H1 (cell line): ENCODE data around the gene PCBP1. TPM values are rescaled to one million over a fixed set of nuclear protein-coding genes. Genes with fewer than 3 reads are reported as not detected.

Experiments
- CTCF ChIA-PET: fragments of 300-600 bp; sonication (Branson Sonifier 250); formaldehyde crosslinking; loops from one replicate; lab custom pipeline; 2021; ENCODE audit not compliant: partially characterized antibody; lab: Charles Lee
- POLR2A ChIA-PET: fragments of 300-600 bp; sonication (Branson Sonifier 250); formaldehyde crosslinking; loops from one replicate; lab custom pipeline; 2021; ENCODE audit warnings: inconsistent platforms; ENCODE audit not compliant: partially characterized antibody; lab: Charles Lee
- DNase-seq, 2 experiments: peaks; one replicate each; pipeline versions ENCODE4 v3.0.0 to v3.0.0-alpha.2; 2010 to 2022; ENCODE audit warnings: low spot score in 2 of 2, low read depth in 1 of 2, mixed read lengths in 1 of 2
- FAIRE-seq: peaks from 2 replicates; lab custom pipeline; 2011; peaks lifted over from hg19 to GRCh38; lab: Jason Lieb, UNC
- H2AFZ ChIP-seq: 2 replicates; pipeline ENCODE4 v1.8.1; 2012; ENCODE audit warnings: low read length, inconsistent platforms
- H2AK5ac ChIP-seq: 2 replicates; pipeline ENCODE4 v1.6.1; 2013; ENCODE audit warnings: low read depth, low read length
- H2BK120ac ChIP-seq: replicated peaks from 2 replicates; pipeline ENCODE3; 2013; ENCODE audit warnings: low read depth, low read length, inconsistent platforms
- H2BK12ac ChIP-seq: 2 replicates; pipeline ENCODE4 v1.6.1; 2013; ENCODE audit warnings: low read depth, low read length
- H2BK15ac ChIP-seq: 2 replicates; pipeline ENCODE4 v1.6.1; 2013; ENCODE audit warnings: low read length
- H2BK20ac ChIP-seq: 2 replicates; pipeline ENCODE4 v1.6.1; 2013; ENCODE audit warnings: low read length
- H2BK5ac ChIP-seq: 2 replicates; pipeline ENCODE4 v1.6.1; 2013; ENCODE audit warnings: low read depth, low read length
- H3K14ac ChIP-seq: 2 replicates; pipeline ENCODE4 v1.6.1; 2013; ENCODE audit warnings: inconsistent platforms; ENCODE audit not compliant: insufficient read length
- H3K18ac ChIP-seq: 2 replicates; pipeline ENCODE4 v1.6.1; 2013; ENCODE audit warnings: low read length; ENCODE audit errors: extremely low read depth
- H3K23ac ChIP-seq: 2 replicates; pipeline ENCODE4 v1.6.1; 2013; ENCODE audit warnings: inconsistent platforms; ENCODE audit not compliant: insufficient read length
- H3K23me2 ChIP-seq: 2 replicates; pipeline ENCODE4 v1.6.1; 2013; ENCODE audit warnings: low read depth, low read length
- H3K27ac ChIP-seq: 2 replicates; pipeline ENCODE4 v1.6.1; 2011; ENCODE audit warnings: low read depth, low read length, inconsistent platforms
- H3K27me3 ChIP-seq, 4 experiments: replicated peaks in 1 of 4; 1 replicate in 1 of 4; 2 replicates in 3 of 4; pipeline versions ENCODE4 v1.6.1 to v1.8.1; 2011 to 2013; ENCODE audit warnings: low read length in 3 of 4, mild to moderate bottlenecking in 3 of 4, inconsistent platforms in 2 of 4, mixed read lengths in 2 of 4, moderate library complexity in 1 of 4; ENCODE audit not compliant: control insufficient read depth in 3 of 4, insufficient read depth in 3 of 4; ENCODE audit errors: extremely low read depth in 1 of 4
- H3K36me3 ChIP-seq, 4 experiments: 2 replicates each; pipeline versions ENCODE4 v1.6.1 to v1.8.1; 2011 to 2013; ENCODE audit warnings: mild to moderate bottlenecking in 4 of 4, low read length in 3 of 4, moderate library complexity in 2 of 4, control low read depth in 1 of 4, inconsistent platforms in 1 of 4; ENCODE audit not compliant: insufficient read depth in 4 of 4, control insufficient read depth in 2 of 4
- H3K4ac ChIP-seq: replicated peaks from 2 replicates; pipeline ENCODE3; 2013; ENCODE audit warnings: low read length, low read depth, mixed read lengths, inconsistent platforms; ENCODE audit not compliant: insufficient read length
- H3K4me1 ChIP-seq, 4 experiments: replicated peaks in 1 of 4; 1 replicate in 1 of 4; 2 replicates in 3 of 4; pipeline versions ENCODE4 v1.6.1 to v1.8.1; 2011 to 2013; ENCODE audit warnings: low read length in 3 of 4, inconsistent platforms in 2 of 4, mixed read lengths in 1 of 4; ENCODE audit not compliant: insufficient read depth in 4 of 4, control insufficient read depth in 3 of 4
- H3K4me2 ChIP-seq, 2 experiments: 2 replicates each; pipeline versions ENCODE4 v1.6.1 to v1.8.1; 2011 to 2013; ENCODE audit warnings: low read depth in 2 of 2, low read length in 2 of 2, control low read depth in 1 of 2, inconsistent platforms in 1 of 2, mild to moderate bottlenecking in 1 of 2; ENCODE audit not compliant: insufficient read depth in 1 of 2
- H3K4me3 ChIP-seq, 4 experiments: fragments of 200-600, 300-600 bp in 1 of 4; sonication (generic), shearing (Covaris generic), sonication (Bioruptor Twin) in 1 of 4; 2 replicates each; pipeline versions ENCODE4 v1.5.1 to v1.8.1; 2011 to 2016; ENCODE audit warnings: low read length in 4 of 4, low read depth in 3 of 4, control low read depth in 2 of 4, inconsistent platforms in 2 of 4, mild to moderate bottlenecking in 2 of 4, mixed read lengths in 1 of 4, moderate library complexity in 1 of 4; ENCODE audit not compliant: insufficient read depth in 2 of 4; ENCODE audit errors: extremely low read depth in 1 of 4
- H3K56ac ChIP-seq: replicated peaks from 2 replicates; pipeline ENCODE3; 2013; ENCODE audit warnings: low read depth, mild to moderate bottlenecking, mixed read lengths, low read length, inconsistent platforms; ENCODE audit not compliant: insufficient read length
- H3K79me1 ChIP-seq: 2 replicates; pipeline ENCODE4 v1.6.1; 2013; ENCODE audit warnings: low read depth, low read length, control low read depth
- H3K79me2 ChIP-seq, 2 experiments: 2 replicates each; pipeline versions ENCODE4 v1.6.1 to v1.8.1; 2012 to 2013; ENCODE audit warnings: low read length in 2 of 2, mild to moderate bottlenecking in 2 of 2, inconsistent platforms in 1 of 2; ENCODE audit not compliant: insufficient read depth in 2 of 2, control insufficient read depth in 1 of 2
- H3K9ac ChIP-seq, 4 experiments: replicated peaks in 1 of 4; 1 replicate in 1 of 4; 2 replicates in 3 of 4; pipeline versions ENCODE4 v1.6.1 to v1.8.1; 2011 to 2013; ENCODE audit warnings: low read depth in 3 of 4, low read length in 3 of 4, control low read depth in 2 of 4, mild to moderate bottlenecking in 2 of 4, moderate library complexity in 2 of 4, inconsistent platforms in 1 of 4; ENCODE audit errors: extremely low read depth in 1 of 4
- H3K9me3 ChIP-seq, 2 experiments: 2 replicates each; pipeline versions ENCODE4 v1.6.1 to v1.8.1; 2012 to 2013; ENCODE audit warnings: mild to moderate bottlenecking in 2 of 2, moderate library complexity in 2 of 2, control low read depth in 1 of 2, inconsistent platforms in 1 of 2, low read depth in 1 of 2, low read length in 1 of 2, mixed read lengths in 1 of 2; ENCODE audit not compliant: insufficient read depth in 2 of 2
- H4K20me1 ChIP-seq, 2 experiments: replicated peaks in 1 of 2; 2 replicates each; pipeline versions ENCODE3 to v1.8.1; 2011 to 2013; ENCODE audit warnings: inconsistent platforms in 2 of 2, low read length in 2 of 2, mild to moderate bottlenecking in 1 of 2; ENCODE audit not compliant: insufficient read depth in 2 of 2, control insufficient read depth in 1 of 2
- H4K5ac ChIP-seq: 2 replicates; pipeline ENCODE4 v1.6.1; 2013; ENCODE audit warnings: low read length, low read depth, mixed read lengths, inconsistent platforms; ENCODE audit not compliant: insufficient read length
- H4K8ac ChIP-seq: 2 replicates; pipeline ENCODE4 v1.8.0; 2013; ENCODE audit warnings: mild to moderate bottlenecking, moderate library complexity, low read length, inconsistent platforms; ENCODE audit not compliant: insufficient read depth; ENCODE audit errors: extremely low read depth
- H4K91ac ChIP-seq: replicated peaks from 2 replicates; pipeline ENCODE3; 2013; ENCODE audit warnings: low read length, mixed read lengths, inconsistent platforms; ENCODE audit not compliant: insufficient read length
- EP300 ChIP-seq, 2 experiments: IDR thresholded peaks; 1 replicate in 1 of 2; 2 replicates in 1 of 2; pipeline ENCODE4 v1.6.1; 2011 to 2012; ENCODE audit warnings: low read depth in 2 of 2, low read length in 2 of 2, mild to moderate bottlenecking in 2 of 2, borderline replicate concordance in 1 of 2, inconsistent platforms in 1 of 2, moderate library complexity in 1 of 2
- POLR2A ChIP-seq, 2 experiments: IDR thresholded peaks; 1 replicate in 1 of 2; 2 replicates in 1 of 2; pipeline ENCODE4 v1.6.1; 2011; ENCODE audit warnings: low read depth in 2 of 2, low read length in 2 of 2, mild to moderate bottlenecking in 2 of 2; ENCODE audit errors: control extremely low read depth in 1 of 2
- POLR2AphosphoS5 ChIP-seq: IDR thresholded peaks from 2 replicates; pipeline ENCODE4 v1.6.1; 2011; ENCODE audit warnings: low read depth, low read length
- POU5F1 ChIP-seq: IDR thresholded peaks from 2 replicates; pipeline ENCODE4 v1.6.1; 2011; ENCODE audit warnings: low read depth, mild to moderate bottlenecking, low read length, moderate library complexity
- WGBS, 2 experiments: shearing (Covaris generic) in 1 of 2; methylation state at CpG; one replicate each; pipeline versions ENCODE4 v1.1.6 to v1.1.7; 2013 to 2015; ENCODE audit warnings: low lambda C conversion rate in 2 of 2, mixed read lengths in 2 of 2, inconsistent platforms in 1 of 2, low coverage in 1 of 2, missing lambda C conversion rate in 1 of 2; ENCODE audit not compliant: insufficient replicate concordance in 2 of 2, insufficient coverage in 1 of 2, insufficient read length in 1 of 2; ENCODE audit errors: extremely low coverage in 1 of 2, missing lambda C conversion rate in 1 of 2; 5-methylcytosine and 5-hydroxymethylcytosine counted together
- polyA plus RNA-seq, 7 experiments: library from polyadenylated mRNA; depleted of rRNA in 3 of 7; stranded (reverse) in 5 of 7; unstranded in 2 of 7; fragments of >200 nt in 5 of 7; fragments of 200-250 nt in 2 of 7; gene quantifications; 1 replicate in 5 of 7; 2 replicates in 1 of 7; 4 replicates in 1 of 7; pipeline versions ENCODE4 v1.2.1 to v1.2.3, GENCODE V29; 2011 to 2013; ENCODE audit warnings: missing spikeins in 2 of 7, mixed read lengths in 2 of 7
- total RNA-seq: library from RNA; stranded (reverse); fragmentation: NEBNext Ultra II Directional; extraction: Animal tissue kit (Norgen Biotek cat#: 25700); gene quantifications from 2 replicates; pipeline ENCODE4 v1.2.1, GENCODE V29; 2021

Gene PCBP1
- total and polyA plus RNA-seq, 2 of the 8 experiments (the other 6 are each of a cell fraction or from before 2014, with no cell fraction given) = 279 to 493 TPM

GRCh38 chr2:70101174-70101573 is 13.9 kb downstream of the PCBP1 start:
- TF ChIP-seq POU5F1 (no peak), POLR2A (IDR thresholded peaks at IDR 0.05; ENCODE audit: control extremely low read depth in 1 of 2, low read depth in 2 of 2, low read length in 2 of 2) (no peak), EP300 (IDR thresholded peaks at IDR 0.05; ENCODE audit: borderline replicate concordance in 1 of 2, low read depth in 2 of 2, low read length in 2 of 2) (no peak), POLR2AphosphoS5 (no peak)
- no peak overlapping the region for H2BK120ac ChIP-seq
- no peak overlapping the region for H4K8ac ChIP-seq
- H3K9me3 ChIP-seq = no peaks in the 10 kb centered on the region
- H3K36me3 ChIP-seq = no peaks in the 10 kb centered on the region
- H3K23ac ChIP-seq = no peak overlapping the region
- H3K79me1 ChIP-seq = no peaks in the 10 kb centered on the region
- no peak overlapping the region for H3K4ac ChIP-seq
- no peak overlapping the region for H2AFZ ChIP-seq
- POLR2A ChIA-PET = interaction anchor here (0.5 to 32.2 kb wide), 6 partner anchors 9 to 187 kb away, joined by 3 to 1553 read pairs (median 3); no protein-coding TSS in a partner anchor
- H2AK5ac ChIP-seq = no peak overlapping the region
- H4K91ac ChIP-seq = no peak overlapping the region
- no peak overlapping the region for H2BK12ac ChIP-seq
- no peaks in the 10 kb centered on the region for H4K20me1 ChIP-seq
- no peak overlapping the region for H3K27ac ChIP-seq
- H3K18ac ChIP-seq = no peak overlapping the region
- no peak overlapping the region for H2BK15ac ChIP-seq
- WGBS, 2 experiments = 98% methylated on average over 6 of the region's 6 CpGs; no CpG with 5 or more reads in 1 of the 2 experiments
- no peak overlapping the region for H3K4me3 ChIP-seq
- H3K9ac ChIP-seq = no peak overlapping the region
- H4K5ac ChIP-seq = no peak overlapping the region
- peaks cover 0 to 7% (median 2%) of the 10 kb centered on the region in 4 experiments; a peak in 4 of 7 replicates for H3K4me1 ChIP-seq
- no peak overlapping the region for H3K4me2 ChIP-seq
- FAIRE-seq (no peak), DNase-seq (no peak)
- H3K79me2 ChIP-seq = no peaks in the 10 kb centered on the region
- CTCF ChIA-PET = no interaction called here
- no peak overlapping the region for H3K56ac ChIP-seq
- H3K23me2 ChIP-seq = no peaks in the 10 kb centered on the region
- H3K14ac ChIP-seq = no peak overlapping the region
- H2BK20ac ChIP-seq = no peak overlapping the region
- no peaks in the 10 kb centered on the region for H3K27me3 ChIP-seq
- H2BK5ac ChIP-seq = no peak overlapping the region
